CD4-positive, alpha-beta memory T cell (primary cell): ENCODE data around the gene OCRL. TPM values are rescaled to one million over a fixed set of nuclear protein-coding genes. Genes with fewer than 3 reads are reported as not detected.

Experiments
- CTCF ChIA-PET: fragments of 350-600 bp; sonication (Branson Sonifier 250); formaldehyde crosslinking; loops from one replicate; lab custom pipeline; 2021; ENCODE audit warnings: inconsistent platforms; ENCODE audit not compliant: partially characterized antibody; lab: Charles Lee
- POLR2A ChIA-PET: fragments of 350-600 bp; sonication (Branson Sonifier 250); formaldehyde crosslinking; loops from one replicate; lab custom pipeline; 2021; ENCODE audit not compliant: partially characterized antibody; lab: Charles Lee
- DNase-seq, 5 donors: peaks; one replicate each; pipeline versions ENCODE4 v3.0.0 to v3.0.0-alpha.2; 2020 to 2022; ENCODE audit warnings: mixed read lengths in 1 of 5
- H3K27ac ChIP-seq: one replicate; pipeline ENCODE4 v1.7.0; 2013; ENCODE audit warnings: low read depth, low read length
- H3K27me3 ChIP-seq: 2 replicates; pipeline ENCODE4 v1.7.0; 2013; ENCODE audit warnings: mild to moderate bottlenecking, low read length, moderate library complexity; ENCODE audit not compliant: insufficient read depth
- H3K36me3 ChIP-seq: 2 replicates; pipeline ENCODE4 v1.7.0; 2013; ENCODE audit warnings: mild to moderate bottlenecking, low read length, moderate library complexity; ENCODE audit not compliant: insufficient read depth
- H3K4me1 ChIP-seq: 2 replicates; pipeline ENCODE4 v1.7.0; 2013; ENCODE audit warnings: mild to moderate bottlenecking, low read length, moderate library complexity; ENCODE audit not compliant: insufficient read depth
- H3K4me3 ChIP-seq, 2 donors: one replicate each; pipeline ENCODE4 v1.7.0; 2013; ENCODE audit warnings: low read length in 2 of 2, mild to moderate bottlenecking in 1 of 2
- H3K9me3 ChIP-seq, 2 donors: one replicate each; pipeline ENCODE4 v1.7.0; 2013; ENCODE audit warnings: low read length in 2 of 2, control low read depth in 1 of 2; ENCODE audit not compliant: control insufficient read depth in 1 of 2
- H3K27ac Mint-ChIP-seq, 7 donors: one replicate each; pipeline ENCODE4 v1.8.0; 2020 to 2021; ENCODE audit warnings: mixed read lengths in 7 of 7, mild to moderate bottlenecking in 6 of 7, inconsistent platforms in 3 of 7, moderate library complexity in 3 of 7
- H3K27me3 Mint-ChIP-seq, 2 donors: one replicate each; pipeline ENCODE4 v1.8.0; 2020 to 2021; ENCODE audit warnings: mixed read lengths in 2 of 2
- H3K36me3 Mint-ChIP-seq, 2 donors: one replicate each; pipeline ENCODE4 v1.8.0; 2020 to 2021; ENCODE audit warnings: mixed read lengths in 2 of 2, inconsistent platforms in 1 of 2, mild to moderate bottlenecking in 1 of 2
- H3K4me1 Mint-ChIP-seq, 4 donors: one replicate each; pipeline ENCODE4 v1.8.0; 2020 to 2021; ENCODE audit warnings: mixed read lengths in 4 of 4, mild to moderate bottlenecking in 1 of 4
- H3K4me3 Mint-ChIP-seq, 8 donors: one replicate each; pipeline ENCODE4 v1.8.0; 2020 to 2021; ENCODE audit warnings: mixed read lengths in 8 of 8, mild to moderate bottlenecking in 7 of 8, moderate library complexity in 6 of 8, inconsistent platforms in 3 of 8
- H3K9me3 Mint-ChIP-seq, 8 donors: one replicate each; pipeline ENCODE4 v1.8.0; 2020 to 2021; ENCODE audit warnings: mixed read lengths in 8 of 8, mild to moderate bottlenecking in 5 of 8, inconsistent platforms in 3 of 8, moderate library complexity in 1 of 8
- intact Hi-C: fragments of 100-400 bp; cut with micrococcal nuclease; formaldehyde crosslinking; loops from one replicate; pipeline ENCODE4 v1.15.1; 2023
- polyA plus RNA-seq, 2 donors: library from polyadenylated mRNA; unstranded; fragments of 300-500 nt; fragmentation: Illumina TruSeq; gene quantifications; one replicate each; pipeline ENCODE4 v1.2.3, GENCODE V29; 2021
- total RNA-seq, 2 experiments: library from RNA; stranded (reverse); gene quantifications; one replicate each; pipeline ENCODE4 v1.2.3, GENCODE V29; 2021

Gene OCRL
- total and polyA plus RNA-seq, 4 experiments from 2014 or later = 0.99 to 2.4 (median 2.0) TPM; not detected in 1

DNA sequence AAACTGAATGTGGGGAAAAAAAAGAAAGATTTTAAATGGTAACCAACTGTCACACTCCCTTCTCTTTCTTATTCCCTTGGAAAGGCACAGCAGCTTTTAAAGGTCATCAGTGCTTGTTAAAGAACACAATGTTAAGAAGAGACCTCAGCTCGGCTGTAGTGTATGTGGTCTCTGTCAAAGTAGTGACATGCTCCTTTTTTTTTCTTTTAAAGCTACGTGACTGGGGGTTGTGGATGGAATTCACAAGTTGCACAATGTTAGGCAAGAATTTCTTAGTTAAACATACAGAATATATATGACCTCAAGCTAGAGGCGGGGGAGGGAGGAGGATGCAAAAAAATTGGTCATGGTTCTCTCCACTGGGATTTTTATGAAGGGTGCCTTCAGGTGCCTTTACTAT, 45.6 kb downstream of the OCRL start:
- Histone ChIP-seq H3K4me1 (no peaks in the 10 kb centered on the region), H3K27ac (no peak overlapping the region), H3K9me3 (no peaks in the 10 kb centered on the region), H3K36me3 (no peaks in the 10 kb centered on the region), H3K4me3 (no peak overlapping the region), H3K27me3 (no peaks in the 10 kb centered on the region)
- CTCF ChIA-PET = no interaction called here
- POLR2A ChIA-PET = no interaction called here
- H3K27me3 Mint-ChIP-seq = no peaks in the 10 kb centered on the region
- H3K36me3 Mint-ChIP-seq = peaks cover 0 to 2% of the 10 kb centered on the region in 2 donors
- no peak overlapping the region for H3K4me3 Mint-ChIP-seq
- H3K4me1 Mint-ChIP-seq = no peaks in the 10 kb centered on the region
- H3K9me3 Mint-ChIP-seq = no peaks in the 10 kb centered on the region
- no peak overlapping the region for H3K27ac Mint-ChIP-seq
- intact Hi-C loops = no loop called here
- DNase-seq = no peak

DNA sequence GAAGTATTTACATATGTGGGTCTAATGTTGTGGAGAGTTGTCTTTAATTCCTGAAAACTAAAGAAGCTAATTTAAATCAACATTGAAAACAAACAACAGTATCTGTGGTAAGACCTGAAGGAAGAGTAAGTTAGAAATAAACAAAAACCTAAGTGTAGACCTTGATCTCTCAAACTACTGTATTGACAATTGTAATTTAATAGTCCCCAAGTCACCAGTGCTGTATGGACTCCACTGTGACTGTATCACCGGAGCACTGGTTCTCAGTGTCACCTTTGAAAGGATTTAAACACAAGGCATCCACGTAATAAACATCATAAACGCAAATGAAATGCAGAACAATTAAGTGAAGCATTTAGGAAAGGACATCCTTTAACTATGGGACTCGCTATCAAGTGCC, 46.4 kb downstream of the OCRL start:
- Mint-ChIP-seq H3K4me3 (no peak overlapping the region), H3K4me1 (no peaks in the 10 kb centered on the region), H3K27ac (no peak overlapping the region), H3K9me3 (no peaks in the 10 kb centered on the region), H3K27me3 (no peaks in the 10 kb centered on the region), H3K36me3 (peaks cover 0 to 2% of the 10 kb centered on the region in 2 donors)
- no peak overlapping the region for H3K27ac ChIP-seq
- no peaks in the 10 kb centered on the region for H3K36me3 ChIP-seq
- intact Hi-C loops = no loop called here
- no peak for DNase-seq
- no peak overlapping the region for H3K4me3 ChIP-seq
- no peaks in the 10 kb centered on the region for H3K9me3 ChIP-seq
- no peaks in the 10 kb centered on the region for H3K4me1 ChIP-seq
- no peaks in the 10 kb centered on the region for H3K27me3 ChIP-seq
- CTCF ChIA-PET = no interaction called here
- POLR2A ChIA-PET = no interaction called here

DNA sequence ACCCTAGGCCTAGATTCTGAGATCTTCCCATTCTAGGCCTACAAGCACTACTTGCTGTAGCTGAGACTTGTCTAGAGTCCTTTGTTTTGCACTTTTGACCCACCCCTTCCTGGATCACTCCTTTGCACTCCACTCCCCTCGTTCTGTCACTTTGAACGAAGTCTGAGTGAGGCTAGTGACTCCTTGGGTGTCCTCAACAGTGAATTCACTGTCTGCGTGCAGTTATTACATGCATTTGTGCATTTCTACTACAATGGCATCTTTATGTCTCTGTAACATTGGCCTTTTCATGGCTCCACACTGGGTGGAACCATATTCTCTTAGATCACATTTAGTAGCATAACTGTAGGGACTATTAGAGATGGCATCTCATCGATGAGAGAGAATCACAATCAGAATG, 50.5 kb downstream of the OCRL start:
- no peak for DNase-seq
- CTCF ChIA-PET = no interaction called here
- Mint-ChIP-seq H3K9me3 (no peaks in the 10 kb centered on the region), H3K27ac (no peak overlapping the region), H3K27me3 (no peaks in the 10 kb centered on the region), H3K4me1 (no peaks in the 10 kb centered on the region), H3K4me3 (no peak overlapping the region), H3K36me3 (peaks cover 0 to 2% of the 10 kb centered on the region in 2 donors)
- H3K27ac ChIP-seq = no peak overlapping the region
- POLR2A ChIA-PET = no interaction called here
- H3K9me3 ChIP-seq = no peaks in the 10 kb centered on the region
- intact Hi-C loops = no loop called here
- H3K27me3 ChIP-seq = no peaks in the 10 kb centered on the region
- no peaks in the 10 kb centered on the region for H3K4me1 ChIP-seq
- no peaks in the 10 kb centered on the region for H3K36me3 ChIP-seq
- H3K4me3 ChIP-seq = no peak overlapping the region

DNA sequence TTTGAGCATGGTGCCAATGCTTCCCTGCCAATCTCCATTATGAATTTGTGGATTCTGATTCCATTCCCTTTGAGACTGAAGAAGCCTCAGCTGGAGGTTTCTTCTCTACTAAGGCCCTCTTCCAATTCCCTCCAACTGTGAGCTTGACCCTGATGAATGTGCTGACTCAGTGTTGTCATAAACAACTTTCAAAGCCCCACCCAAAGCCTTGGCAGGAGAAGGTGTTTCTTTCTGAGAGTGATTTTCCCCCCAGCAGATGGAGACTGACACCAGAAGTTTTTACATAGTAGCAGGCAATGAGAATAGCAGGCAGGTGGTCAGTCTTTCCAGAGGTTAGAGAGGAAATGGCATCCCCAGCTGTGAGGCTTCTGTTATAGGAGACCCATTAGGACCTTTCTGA, 53.1 kb downstream of the OCRL start:
- H3K36me3 Mint-ChIP-seq = peaks cover 0 to 2% of the 10 kb centered on the region in 2 donors
- H3K36me3 ChIP-seq = no peaks in the 10 kb centered on the region
- no peaks in the 10 kb centered on the region for H3K4me1 ChIP-seq
- no peaks in the 10 kb centered on the region for H3K9me3 Mint-ChIP-seq
- no peak overlapping the region for H3K4me3 ChIP-seq
- intact Hi-C loops = no loop called here
- no peaks in the 10 kb centered on the region for H3K4me1 Mint-ChIP-seq
- no peaks in the 10 kb centered on the region for H3K27me3 Mint-ChIP-seq
- DNase-seq = no peak
- H3K27me3 ChIP-seq = no peaks in the 10 kb centered on the region
- ChIA-PET POLR2A (interaction anchor here (0.5 kb wide), 1 partner anchor 286 kb away, joined by 3 read pairs; no protein-coding TSS in a partner anchor), CTCF (no interaction called here)
- H3K27ac ChIP-seq = no peak overlapping the region
- H3K4me3 Mint-ChIP-seq = no peak overlapping the region
- H3K9me3 ChIP-seq = no peaks in the 10 kb centered on the region
- peak overlapping the region in 1 of 7 donors; percentile 25 for H3K27ac Mint-ChIP-seq

DNA sequence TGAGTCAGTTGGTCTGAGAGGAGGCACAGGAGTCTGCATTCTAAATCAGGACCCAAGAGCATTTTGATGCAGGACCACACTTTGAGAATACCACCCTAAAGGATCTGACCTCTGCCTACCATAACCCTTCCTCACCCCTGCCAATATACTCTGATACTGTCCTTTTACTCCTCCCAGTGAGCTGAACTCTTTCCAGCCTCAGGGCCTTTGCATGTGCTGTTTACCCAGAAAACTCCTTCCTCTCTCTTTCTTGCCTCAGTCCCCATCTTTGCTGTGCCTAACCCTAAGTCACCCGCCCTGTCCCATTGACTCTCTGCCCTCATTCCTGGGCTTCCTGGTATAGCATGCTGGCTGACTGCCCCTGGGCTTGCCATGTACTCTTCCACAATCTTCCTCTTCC, 54.7 kb downstream of the OCRL start:
- H3K36me3 ChIP-seq = no peaks in the 10 kb centered on the region
- H3K27ac ChIP-seq = no peak overlapping the region
- no peak overlapping the region for H3K4me3 Mint-ChIP-seq
- no peak for DNase-seq
- H3K36me3 Mint-ChIP-seq = peaks cover 0 to 2% of the 10 kb centered on the region in 2 donors
- H3K4me1 Mint-ChIP-seq = no peaks in the 10 kb centered on the region
- ChIA-PET CTCF (no interaction called here), POLR2A (no interaction called here)
- no peaks in the 10 kb centered on the region for H3K4me1 ChIP-seq
- no peaks in the 10 kb centered on the region for H3K9me3 ChIP-seq
- no peaks in the 10 kb centered on the region for H3K27me3 ChIP-seq
- H3K4me3 ChIP-seq = no peak overlapping the region
- no peaks in the 10 kb centered on the region for H3K27me3 Mint-ChIP-seq
- intact Hi-C loops = no loop called here
- H3K27ac Mint-ChIP-seq = no peak overlapping the region
- no peaks in the 10 kb centered on the region for H3K9me3 Mint-ChIP-seq

DNA sequence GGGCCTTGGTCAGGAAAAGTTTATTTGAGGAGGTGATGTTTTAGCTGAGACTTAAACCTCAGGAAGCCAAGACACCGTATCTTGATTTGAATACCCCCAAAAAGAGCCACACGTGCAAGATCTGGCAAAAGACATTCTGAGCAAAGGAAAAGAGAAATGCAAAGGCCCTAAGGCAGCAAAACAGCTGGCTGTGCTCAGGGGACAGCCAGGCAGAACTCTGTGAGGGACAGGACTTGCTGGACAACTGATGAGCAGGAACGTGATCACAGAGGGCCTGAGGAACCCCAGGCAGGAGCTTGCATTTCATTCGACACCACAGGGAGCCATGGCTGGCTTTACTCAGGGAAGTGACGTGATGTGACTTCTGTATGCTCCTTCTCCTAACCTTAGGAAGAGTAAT, 56.0 kb downstream of the OCRL start:
- Mint-ChIP-seq H3K4me3 (no peak overlapping the region), H3K9me3 (no peaks in the 10 kb centered on the region), H3K4me1 (peaks cover 0 to 2% (median 0%) of the 10 kb centered on the region in 4 donors), H3K27me3 (no peaks in the 10 kb centered on the region), H3K27ac (no peak overlapping the region), H3K36me3 (no peaks in the 10 kb centered on the region)
- no peaks in the 10 kb centered on the region for H3K36me3 ChIP-seq
- ChIA-PET CTCF (interaction anchor here (0.9 kb wide), 1 partner anchor 12 kb away, joined by 3 read pairs; no protein-coding TSS in a partner anchor), POLR2A (no interaction called here)
- no peaks in the 10 kb centered on the region for H3K9me3 ChIP-seq
- H3K4me1 ChIP-seq = no peaks in the 10 kb centered on the region
- DNase-seq = no peak
- intact Hi-C loops = no loop called here
- H3K27ac ChIP-seq = no peak overlapping the region
- no peaks in the 10 kb centered on the region for H3K27me3 ChIP-seq
- H3K4me3 ChIP-seq = no peak overlapping the region

GRCh38 chrX:129597905-129598304, 57.8 kb downstream of the OCRL start:
- POLR2A ChIA-PET = no interaction called here
- H3K9me3 Mint-ChIP-seq = no peaks in the 10 kb centered on the region
- Histone ChIP-seq H3K27me3 (no peaks in the 10 kb centered on the region), H3K4me3 (no peak overlapping the region), H3K9me3 (no peaks in the 10 kb centered on the region), H3K36me3 (no peaks in the 10 kb centered on the region), H3K4me1 (no peaks in the 10 kb centered on the region), H3K27ac (no peak overlapping the region)
- no peak overlapping the region for H3K4me3 Mint-ChIP-seq
- intact Hi-C loops = no loop called here
- no peaks in the 10 kb centered on the region for H3K27me3 Mint-ChIP-seq
- no peaks in the 10 kb centered on the region for H3K36me3 Mint-ChIP-seq
- no peak for DNase-seq
- no peak overlapping the region for H3K27ac Mint-ChIP-seq
- CTCF ChIA-PET = no interaction called here
- H3K4me1 Mint-ChIP-seq = peaks cover 0 to 5% (median 3%) of the 10 kb centered on the region in 4 donors

DNA sequence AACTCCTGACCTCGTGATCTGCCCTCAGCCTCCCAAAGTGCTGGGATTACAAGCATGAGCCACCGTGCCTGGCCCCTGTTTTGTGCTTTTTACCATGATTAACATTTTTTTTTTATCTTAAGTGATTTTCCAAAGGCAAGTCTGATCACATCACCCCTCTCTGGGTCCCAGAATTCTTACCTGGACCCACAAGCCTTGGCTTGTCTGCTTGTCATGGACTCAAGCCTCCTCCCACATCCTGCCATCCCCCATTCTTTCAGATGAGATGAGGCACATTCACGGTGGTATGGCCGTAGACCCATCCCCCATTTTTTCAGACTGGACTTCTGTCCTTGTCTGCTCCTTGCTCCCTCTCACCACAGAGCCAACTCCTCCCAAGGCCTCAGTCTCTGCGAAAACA, 59.4 kb downstream of the OCRL start:
- intact Hi-C loops = no loop called here
- no peaks in the 10 kb centered on the region for H3K27me3 Mint-ChIP-seq
- ChIA-PET POLR2A (no interaction called here), CTCF (interaction anchor here (1.5 to 1.9 kb wide), 2 partner anchors 19 to 461 kb away, joined by 3 to 6 read pairs; no protein-coding TSS in a partner anchor)
- no peaks in the 10 kb centered on the region for H3K9me3 Mint-ChIP-seq
- DNase-seq = no peak
- Histone ChIP-seq H3K9me3 (no peaks in the 10 kb centered on the region), H3K27me3 (no peaks in the 10 kb centered on the region), H3K4me1 (peaks cover 6% of the 10 kb centered on the region), H3K36me3 (no peaks in the 10 kb centered on the region), H3K27ac (no peak overlapping the region), H3K4me3 (no peak overlapping the region)
- H3K4me1 Mint-ChIP-seq = peaks cover 5 to 15% (median 9%) of the 10 kb centered on the region in 4 donors
- no peak overlapping the region for H3K27ac Mint-ChIP-seq
- H3K36me3 Mint-ChIP-seq = no peaks in the 10 kb centered on the region
- no peak overlapping the region for H3K4me3 Mint-ChIP-seq
